Stimulated activated CD4-positive, alpha-beta T cell treated with anti-CD3 and anti-CD28 coated beads, Interleukin-2, amount 100 ng/mL, for 48 hours (primary cell): Measurements from ENCODE around the gene POTEG.
"Not testable (repeated sequence)": the region's sequence is repeated elsewhere in the genome, so short reads cannot be mapped to it uniquely, and the experiment has no call there.

ENCODE experiments used
- DNase-seq, 2 donors: peaks; one replicate each; pipeline ENCODE4 v3.0.0-alpha.2; 2020

POTEG gene

GRCh38 chr14:19372813-19373500 is 61.2 kb downstream of the POTEG start:
- not testable (repeated sequence) for DNase-seq

- not testable (repeated sequence) for DNase-seq
Observed at GRCh38 chr14:19371767-19372166, 62.4 kb downstream of the POTEG start.

DNA sequence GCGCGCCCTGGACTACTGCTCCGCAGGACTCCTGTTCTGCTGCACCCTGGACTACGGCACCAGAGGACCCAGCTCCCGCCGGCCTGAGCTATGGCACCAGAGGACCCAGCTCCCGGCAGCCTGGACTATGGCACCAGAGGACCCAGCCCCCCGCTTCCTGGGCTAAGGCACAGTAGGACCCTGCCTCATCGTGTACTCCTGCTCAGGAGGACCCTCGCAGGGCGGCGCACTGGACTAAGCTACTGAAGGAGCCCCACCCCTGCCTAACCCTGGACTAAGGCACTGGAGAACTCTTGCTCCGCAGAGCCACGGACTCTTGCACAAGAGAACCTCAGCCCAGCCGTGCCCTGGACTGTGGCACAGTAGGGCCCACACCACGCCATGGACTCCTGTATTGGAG is 71.3 kb downstream of the POTEG start:
- not testable (repeated sequence) for DNase-seq

- DNase-seq = not testable (repeated sequence)
Observed at GRCh38 chr14:19362323-19362722, 71.8 kb downstream of the POTEG start.

GRCh38 chr14:19361636-19362253 is 72.4 kb downstream of the POTEG start:
- not testable (repeated sequence) for DNase-seq

DNA sequence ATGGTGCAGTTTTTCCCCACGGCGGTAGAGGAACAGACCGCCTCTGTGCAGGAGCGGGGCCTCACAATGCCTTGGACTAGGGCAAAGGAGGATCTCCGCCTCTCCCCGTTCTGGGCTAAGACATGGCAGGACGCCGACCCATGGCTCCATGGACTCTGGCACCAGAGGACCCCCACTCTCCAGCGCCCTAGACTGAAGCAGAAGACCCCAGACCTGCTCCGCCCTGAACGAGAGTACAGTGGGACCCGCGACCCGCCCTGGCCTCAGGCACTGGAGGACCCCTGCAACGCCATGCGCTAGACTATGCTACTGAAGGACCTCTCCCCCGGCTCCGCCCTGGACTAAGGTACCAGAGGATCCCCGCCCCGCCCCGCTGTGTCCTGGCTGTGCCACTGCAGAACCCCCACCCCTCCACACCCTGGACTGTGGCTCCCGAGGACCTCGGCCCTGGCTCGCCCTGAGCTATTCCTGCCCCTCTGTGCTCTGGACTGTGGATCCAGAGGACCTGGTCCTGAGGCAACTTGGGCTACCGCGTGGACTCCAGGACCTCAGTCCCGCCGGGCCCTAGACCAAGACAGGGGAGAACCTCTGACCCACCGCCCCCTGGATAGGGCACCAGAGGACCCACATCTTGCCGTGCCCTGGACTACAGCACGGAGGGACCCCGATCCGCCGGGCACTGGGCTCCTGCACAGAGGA is 73.1 kb downstream of the POTEG start:
- not testable (repeated sequence) for DNase-seq
